ENCODE data around the gene PLA2G2D.

GRCh38 chr1:20102875-20103274 lies 16.5 kb downstream of the PLA2G2D start:
- TF ChIP-seq, protein P1, sequence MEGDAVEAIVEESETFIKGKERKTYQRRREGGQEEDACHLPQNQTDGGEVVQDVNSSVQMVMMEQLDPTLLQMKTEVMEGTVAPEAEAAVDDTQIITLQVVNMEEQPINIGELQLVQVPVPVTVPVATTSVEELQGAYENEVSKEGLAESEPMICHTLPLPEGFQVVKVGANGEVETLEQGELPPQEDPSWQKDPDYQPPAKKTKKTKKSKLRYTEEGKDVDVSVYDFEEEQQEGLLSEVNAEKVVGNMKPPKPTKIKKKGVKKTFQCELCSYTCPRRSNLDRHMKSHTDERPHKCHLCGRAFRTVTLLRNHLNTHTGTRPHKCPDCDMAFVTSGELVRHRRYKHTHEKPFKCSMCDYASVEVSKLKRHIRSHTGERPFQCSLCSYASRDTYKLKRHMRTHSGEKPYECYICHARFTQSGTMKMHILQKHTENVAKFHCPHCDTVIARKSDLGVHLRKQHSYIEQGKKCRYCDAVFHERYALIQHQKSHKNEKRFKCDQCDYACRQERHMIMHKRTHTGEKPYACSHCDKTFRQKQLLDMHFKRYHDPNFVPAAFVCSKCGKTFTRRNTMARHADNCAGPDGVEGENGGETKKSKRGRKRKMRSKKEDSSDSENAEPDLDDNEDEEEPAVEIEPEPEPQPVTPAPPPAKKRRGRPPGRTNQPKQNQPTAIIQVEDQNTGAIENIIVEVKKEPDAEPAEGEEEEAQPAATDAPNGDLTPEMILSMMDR (IDR thresholded peaks at IDR 0.05; ENCODE audit: insufficient read depth, low read length), result no peak
- TF ChIP-seq GABPA (IDR thresholded peaks at IDR 0.05; ENCODE audit: low read depth) (no peak), POLR2AphosphoS5 (IDR thresholded peaks at IDR 0.05; ENCODE audit: low read depth) (no peak), SPI1 (IDR thresholded peaks at IDR 0.05; ENCODE audit: borderline replicate concordance, low read depth) (no peak)
- TF ChIP-seq, protein P2, sequence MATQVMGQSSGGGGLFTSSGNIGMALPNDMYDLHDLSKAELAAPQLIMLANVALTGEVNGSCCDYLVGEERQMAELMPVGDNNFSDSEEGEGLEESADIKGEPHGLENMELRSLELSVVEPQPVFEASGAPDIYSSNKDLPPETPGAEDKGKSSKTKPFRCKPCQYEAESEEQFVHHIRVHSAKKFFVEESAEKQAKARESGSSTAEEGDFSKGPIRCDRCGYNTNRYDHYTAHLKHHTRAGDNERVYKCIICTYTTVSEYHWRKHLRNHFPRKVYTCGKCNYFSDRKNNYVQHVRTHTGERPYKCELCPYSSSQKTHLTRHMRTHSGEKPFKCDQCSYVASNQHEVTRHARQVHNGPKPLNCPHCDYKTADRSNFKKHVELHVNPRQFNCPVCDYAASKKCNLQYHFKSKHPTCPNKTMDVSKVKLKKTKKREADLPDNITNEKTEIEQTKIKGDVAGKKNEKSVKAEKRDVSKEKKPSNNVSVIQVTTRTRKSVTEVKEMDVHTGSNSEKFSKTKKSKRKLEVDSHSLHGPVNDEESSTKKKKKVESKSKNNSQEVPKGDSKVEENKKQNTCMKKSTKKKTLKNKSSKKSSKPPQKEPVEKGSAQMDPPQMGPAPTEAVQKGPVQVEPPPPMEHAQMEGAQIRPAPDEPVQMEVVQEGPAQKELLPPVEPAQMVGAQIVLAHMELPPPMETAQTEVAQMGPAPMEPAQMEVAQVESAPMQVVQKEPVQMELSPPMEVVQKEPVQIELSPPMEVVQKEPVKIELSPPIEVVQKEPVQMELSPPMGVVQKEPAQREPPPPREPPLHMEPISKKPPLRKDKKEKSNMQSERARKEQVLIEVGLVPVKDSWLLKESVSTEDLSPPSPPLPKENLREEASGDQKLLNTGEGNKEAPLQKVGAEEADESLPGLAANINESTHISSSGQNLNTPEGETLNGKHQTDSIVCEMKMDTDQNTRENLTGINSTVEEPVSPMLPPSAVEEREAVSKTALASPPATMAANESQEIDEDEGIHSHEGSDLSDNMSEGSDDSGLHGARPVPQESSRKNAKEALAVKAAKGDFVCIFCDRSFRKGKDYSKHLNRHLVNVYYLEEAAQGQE (IDR thresholded peaks at IDR 0.05; ENCODE audit: insufficient replicate concordance, low read depth), result no peak

Data from HL-60 (cell line).